GM10266 (cell line): ENCODE results near the gene PLCD1.

Experiments used
- DNase-seq: peaks from one replicate; pipeline ENCODE4 v3.0.0; 2012; ENCODE audit errors: extremely low spot score
- CTCF ChIP-seq: IDR thresholded peaks from 2 replicates; pipeline ENCODE4 v1.5.1; 2012; ENCODE audit warnings: mild to moderate bottlenecking, low read depth; ENCODE audit not compliant: control insufficient read depth, insufficient read depth; ENCODE audit errors: missing control alignments

PLCD1 gene

DNA sequence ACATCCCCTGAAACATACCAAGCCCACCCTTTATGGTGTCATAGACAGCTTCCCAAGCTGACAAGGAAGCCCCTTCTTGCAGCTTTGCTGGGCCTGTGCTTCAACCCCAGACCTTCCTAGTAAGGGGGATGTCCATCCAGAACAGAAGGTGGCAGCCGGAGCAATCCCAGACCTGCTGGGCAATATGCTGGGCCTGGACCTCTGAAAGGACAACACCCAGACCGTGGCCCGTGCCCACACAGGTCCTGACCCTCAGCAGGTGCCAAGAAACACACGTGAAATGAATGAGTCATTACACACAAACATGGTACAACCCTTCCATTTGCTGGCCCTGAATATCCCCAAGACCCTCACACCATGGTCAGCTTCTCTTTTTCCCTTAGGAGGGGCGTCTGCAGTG is 58.6 kb downstream of the PLCD1 start:
- no peak for TF ChIP-seq CTCF
- DNase-seq: no peak

GRCh38 chr3:37969596-37970100 is 59.8 kb downstream of the PLCD1 start:
- no peak for DNase-seq
- no peak for TF ChIP-seq CTCF

DNA sequence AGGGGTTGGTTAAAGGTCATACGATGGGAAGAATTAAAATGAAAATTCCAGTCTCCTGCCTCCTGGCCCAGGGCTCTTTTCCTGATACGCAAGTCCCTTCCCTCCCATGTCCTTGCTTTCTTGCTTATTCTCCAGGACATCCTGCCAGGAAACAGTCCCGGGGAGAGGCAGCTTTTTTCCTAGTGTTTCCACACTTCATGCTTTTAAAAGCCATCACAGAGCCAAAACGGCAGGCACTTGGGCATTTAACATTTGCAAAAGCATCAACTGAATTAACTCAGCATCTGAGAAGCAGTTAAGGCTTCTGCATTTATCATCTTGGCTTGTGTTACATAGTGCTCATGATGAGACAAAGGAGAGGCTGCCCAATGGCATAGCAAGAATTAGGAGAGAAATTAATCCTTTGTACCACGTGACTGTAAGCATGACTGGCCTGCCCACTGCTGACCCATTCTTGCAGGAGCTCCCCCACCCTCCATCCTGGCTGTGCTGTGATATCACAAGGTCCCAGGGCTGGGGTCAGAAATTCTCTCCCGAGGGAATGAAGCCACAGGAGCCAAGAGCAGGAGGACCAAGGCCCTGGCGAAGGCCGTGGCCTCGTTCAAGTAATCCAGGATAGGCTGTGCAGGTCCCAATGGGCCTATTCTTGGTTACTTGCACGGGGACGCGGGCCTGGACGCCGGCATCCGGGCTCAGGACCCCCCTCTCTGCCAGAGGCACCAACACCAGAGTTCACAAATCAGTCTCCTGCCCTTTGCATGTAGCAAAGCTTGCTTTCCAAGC is 60.4 kb downstream of the PLCD1 start:
- no peak for TF ChIP-seq CTCF
- DNase-seq: no peak

DNA sequence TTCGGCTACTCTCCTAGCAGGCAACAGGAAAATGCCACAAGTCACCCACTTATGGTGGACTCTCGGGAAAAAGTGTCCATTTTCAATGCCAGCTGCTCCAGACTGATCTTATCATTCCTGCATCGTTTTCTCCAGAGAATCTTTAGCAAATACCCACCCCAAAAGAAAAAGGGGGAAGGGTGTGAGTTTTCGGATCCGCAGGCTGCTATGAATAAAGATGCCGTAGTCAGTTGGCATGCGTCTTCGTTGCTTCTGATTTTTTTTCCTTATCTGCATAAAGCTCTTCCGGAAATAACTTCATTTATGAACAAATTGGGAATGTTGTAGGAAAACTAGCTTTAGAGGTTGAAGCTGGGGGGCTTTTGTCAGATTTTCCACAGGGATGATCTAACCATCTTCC is 61.2 kb downstream of the PLCD1 start:
- no peak for TF ChIP-seq CTCF
- DNase-seq: no peak

DNA sequence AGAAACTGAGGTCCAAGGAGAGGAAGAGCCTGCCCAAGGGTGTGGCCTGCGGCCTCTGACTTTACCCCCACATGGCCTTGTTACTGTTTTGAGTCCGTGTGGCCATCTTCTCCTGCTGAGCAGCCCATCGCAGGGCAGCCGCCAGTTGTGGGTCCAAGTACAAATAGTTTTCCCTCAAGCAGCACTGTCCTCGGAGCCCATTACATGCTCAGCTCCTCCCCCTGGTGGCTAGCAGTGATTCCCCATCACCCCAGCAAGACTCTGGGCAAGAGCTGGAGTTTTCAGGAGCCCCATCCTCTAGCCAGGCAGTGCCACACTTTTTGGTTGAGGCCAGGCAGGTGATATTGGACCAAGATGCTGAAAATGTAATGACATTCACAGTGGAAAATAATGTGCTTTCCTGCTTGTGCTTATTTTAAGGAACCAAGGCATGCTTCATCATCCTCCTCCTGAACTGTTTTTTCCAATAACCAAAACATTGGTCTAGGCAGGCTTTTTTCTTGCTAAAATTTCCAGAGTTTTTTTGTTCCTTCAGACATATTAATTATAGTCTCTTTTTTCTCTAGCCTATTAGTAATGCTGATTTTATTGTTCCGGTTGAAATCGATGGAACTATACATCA is 62.1 kb downstream of the PLCD1 start:
- TF ChIP-seq CTCF: peak; percentile 87
- peak; percentile 59 for DNase-seq

DNA sequence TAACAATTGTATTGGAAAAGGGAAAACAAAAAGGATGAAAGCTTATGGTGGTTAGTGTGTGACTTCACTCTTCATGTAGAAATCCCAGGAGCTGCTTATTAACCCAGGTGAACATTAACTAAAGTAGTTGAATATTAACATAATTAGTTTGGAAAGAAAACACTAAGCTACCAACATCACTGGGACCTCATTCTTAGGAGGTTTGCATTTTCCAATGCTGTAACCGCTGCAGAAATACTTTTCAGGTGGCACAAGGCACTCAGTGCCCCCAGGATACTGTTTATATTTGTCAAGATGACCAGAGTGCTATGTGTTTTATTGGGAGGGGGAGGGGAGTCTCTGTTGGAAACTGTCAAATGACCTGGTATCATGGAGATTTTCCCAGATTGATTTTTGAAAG is 64.7 kb downstream of the PLCD1 start:
- DNase-seq: no peak
- TF ChIP-seq CTCF: no peak

- no peak for TF ChIP-seq CTCF
Measured at GRCh38 chr3:37964146-37964545, 65.3 kb downstream of the PLCD1 start.

More at GRCh38 chr3:37964146-37964545, 65.3 kb downstream of the PLCD1 start:
- DNase-seq: no peak
